ENCODE measurements around the gene PECR.
"Not testable (repeated sequence)": the region's sequence is repeated elsewhere in the genome, so short reads cannot be mapped to it uniquely, and the experiment has no call there.

PECR gene

DNA sequence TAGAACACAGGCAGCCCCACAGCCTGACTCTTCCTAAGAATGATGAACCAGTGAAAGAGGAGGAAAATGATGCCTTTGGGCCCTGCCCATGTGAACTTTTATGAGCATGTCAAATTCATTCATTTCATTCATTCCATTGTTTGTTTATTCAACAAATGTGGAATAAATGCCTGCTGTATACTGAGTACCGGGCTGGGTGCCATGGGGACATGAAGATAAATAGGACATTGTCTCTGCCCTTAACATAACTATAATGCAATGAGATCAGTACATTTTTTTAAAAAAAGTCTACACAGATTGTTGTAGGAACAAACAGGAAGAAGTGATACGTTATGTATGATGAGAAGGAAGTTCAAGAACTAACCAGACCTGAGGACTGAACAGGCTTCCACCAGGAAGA is 83.0 kb downstream of the PECR start:
- no peak for DNase-seq

DNA sequence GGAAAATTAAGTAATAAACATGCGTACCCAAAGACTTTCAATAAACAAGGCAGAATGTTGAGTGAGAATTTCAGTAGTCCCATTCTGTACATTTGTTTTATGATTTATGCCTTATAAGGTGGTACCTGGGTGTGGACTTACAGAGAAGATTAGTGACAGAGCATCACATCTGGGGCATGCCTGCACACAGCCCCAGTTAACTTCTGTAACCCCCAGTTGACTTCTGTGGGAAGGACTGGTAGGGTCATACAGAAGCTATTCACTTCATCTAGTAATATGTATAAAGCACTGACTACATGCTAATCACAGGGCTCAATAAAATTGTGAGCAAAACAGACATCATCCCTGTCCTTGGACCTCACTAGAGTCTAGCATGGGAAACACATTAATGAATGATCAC is 84.4 kb downstream of the PECR start:
- no peak for DNase-seq

DNA sequence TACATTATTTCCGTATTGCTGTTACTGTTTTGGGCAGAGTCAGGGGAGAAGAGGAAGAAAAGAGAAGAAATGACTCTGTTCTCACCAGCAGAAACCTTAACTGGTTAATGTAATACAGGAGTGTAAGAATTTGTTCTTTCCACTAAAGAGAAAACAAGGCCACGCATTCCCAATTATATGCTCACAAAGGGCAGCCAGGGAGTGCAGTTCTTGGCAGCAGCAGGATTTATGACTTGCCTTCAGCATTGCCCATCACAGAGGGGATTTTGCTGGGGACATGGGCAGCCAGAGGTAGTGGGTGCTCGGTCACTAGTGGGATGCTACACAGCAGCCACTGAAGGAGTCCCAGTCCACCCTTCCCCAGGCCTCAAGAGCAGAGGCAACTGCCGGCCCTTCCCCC is 86.7 kb downstream of the PECR start:
- DNase-seq = no peak

DNA sequence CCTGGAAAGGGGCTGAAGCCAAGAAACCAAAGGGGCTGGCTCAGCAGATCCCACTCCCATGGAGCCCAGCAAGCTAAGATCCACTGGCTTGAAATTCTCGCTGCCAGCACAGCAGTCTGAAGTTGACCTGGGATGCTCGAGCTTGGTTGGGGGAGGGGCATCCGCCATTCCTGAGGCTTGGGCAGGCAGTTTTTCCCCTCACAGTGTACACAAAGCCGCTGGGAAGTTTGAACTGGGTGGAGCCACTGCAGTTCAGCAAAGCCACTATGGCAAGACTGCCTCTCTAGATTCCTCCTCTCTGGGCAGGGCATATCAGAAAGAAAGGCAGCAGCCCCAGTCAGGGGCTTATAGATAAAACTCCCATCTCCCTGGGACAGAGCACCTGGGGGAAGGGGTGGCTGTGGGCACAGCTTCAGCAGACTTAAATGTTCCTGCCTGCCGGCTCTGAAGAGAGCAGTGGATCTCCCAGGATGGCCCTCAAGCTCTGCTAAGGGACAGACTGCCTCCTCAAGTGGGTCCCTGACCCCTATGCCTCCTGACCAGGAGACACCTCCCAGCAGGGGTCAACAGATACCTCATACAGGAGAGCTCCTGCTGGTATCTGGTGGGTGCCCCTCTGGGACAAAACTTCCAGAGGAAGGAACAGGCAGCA is 92.9 kb downstream of the PECR start:
- not testable (repeated sequence) for DNase-seq
